MM.1S (cell line): ENCODE data around the gene PIMREG.
A peak's percentile ranks its signal among the peaks of the same experiment; 100 is the strongest.

Experiments used
- DNase-seq: peaks from one replicate; pipeline ENCODE4 v3.0.0-alpha.2; 2015
- H2AFZ ChIP-seq: fragments of 300-600 bp; sonication (generic); 2 replicates; pipeline ENCODE4 v1.6.0; 2016; ENCODE audit warnings: antibody characterized with exemption, low read length
- H3F3A ChIP-seq: fragments of 300-600 bp; sonication (generic); 2 replicates; pipeline ENCODE4 v1.6.1; 2016; ENCODE audit warnings: mild to moderate bottlenecking, antibody characterized with exemption, low read length, moderate library complexity, mixed read lengths; ENCODE audit not compliant: insufficient read depth
- H3K27ac ChIP-seq: fragments of 300-600 bp; sonication (generic); 2 replicates; pipeline ENCODE4 v1.5.1; 2016; ENCODE audit warnings: mild to moderate bottlenecking, low read length
- H3K27me3 ChIP-seq: fragments of 300-600 bp; sonication (generic); replicated peaks from 2 replicates; pipeline ENCODE4 v1.6.0; 2016; ENCODE audit warnings: low read length; ENCODE audit not compliant: insufficient read depth
- H3K36me3 ChIP-seq: fragments of 300-600 bp; sonication (generic); replicated peaks from 2 replicates; pipeline ENCODE4 v1.6.1; 2016; ENCODE audit warnings: mild to moderate bottlenecking, low read length, mixed read lengths; ENCODE audit not compliant: insufficient read depth
- H3K4me1 ChIP-seq: fragments of 300-600 bp; sonication (generic); 2 replicates; pipeline ENCODE4 v1.6.1; 2016; ENCODE audit warnings: low read length, mixed read lengths
- H3K4me2 ChIP-seq: fragments of 300-600 bp; sonication (generic); 2 replicates; pipeline ENCODE4 v1.6.0; 2016; ENCODE audit warnings: low read depth, low read length
- H3K4me3 ChIP-seq: fragments of 300-600 bp; sonication (generic); 2 replicates; pipeline ENCODE4 v1.5.1; 2016; ENCODE audit warnings: low read length, mixed read lengths
- H3K79me2 ChIP-seq: fragments of 300-600 bp; sonication (generic); 2 replicates; pipeline ENCODE4 v1.6.1; 2016; ENCODE audit warnings: mixed run types, low read length, mixed read lengths
- H3K9ac ChIP-seq: fragments of 300-600 bp; sonication (generic); 2 replicates; pipeline ENCODE4 v1.6.1; 2016; ENCODE audit warnings: low read length, mixed read lengths
- H3K9me2 ChIP-seq: fragments of 300-600 bp; sonication (generic); replicated peaks from 2 replicates; pipeline ENCODE4 v1.6.1; 2016; ENCODE audit warnings: mild to moderate bottlenecking, low read length, mixed read lengths; ENCODE audit not compliant: insufficient read depth
- H3K9me3 ChIP-seq: fragments of 300-600 bp; sonication (generic); replicated peaks from 2 replicates; pipeline ENCODE4 v1.6.1; 2016; ENCODE audit warnings: mild to moderate bottlenecking, low read length, mixed read lengths; ENCODE audit not compliant: insufficient read depth
- H4K20me1 ChIP-seq: fragments of 300-600 bp; sonication (generic); 2 replicates; pipeline ENCODE4 v1.6.1; 2016; ENCODE audit warnings: mild to moderate bottlenecking, low read length, moderate library complexity, mixed read lengths; ENCODE audit not compliant: insufficient read depth
- CTCF ChIP-seq: fragments of 300-600 bp; sonication (generic); IDR thresholded peaks from 2 replicates; pipeline ENCODE4 v1.5.1; 2016; ENCODE audit warnings: antibody characterized with exemption, low read length, mixed read lengths
- EZH2 ChIP-seq: fragments of 300-600 bp; sonication (generic); optimal IDR thresholded peaks from 2 replicates; pipeline ENCODE3; 2017; ENCODE audit warnings: low read depth, mild to moderate bottlenecking, antibody characterized with exemption, low read length, mixed read lengths
- EZH2phosphoT487 ChIP-seq: fragments of 300-600 bp; sonication (generic); IDR thresholded peaks from 2 replicates; pipeline ENCODE4 v1.6.1; 2018; ENCODE audit warnings: antibody characterized with exemption, low read length

The PIMREG gene

GRCh38 chr17:6427279-6427781 lies 16.9 kb upstream of the PIMREG start:
- Histone ChIP-seq H3K9me2 (no peaks in the 10 kb centered on the region), H3F3A (peaks cover 7% of the 10 kb centered on the region), H2AFZ (no peak overlapping the region), H3K36me3 (no peaks in the 10 kb centered on the region), H3K27ac (no peak overlapping the region), H3K9me3 (no peaks in the 10 kb centered on the region), H3K4me1 (peaks cover 13% of the 10 kb centered on the region), H4K20me1 (no peaks in the 10 kb centered on the region), H3K4me3 (peak overlapping the region; percentile 19; the same call in 1 of the 2 replicates), H3K9ac (no peak overlapping the region), H3K27me3 (peaks cover 66% of the 10 kb centered on the region), H3K79me2 (no peaks in the 10 kb centered on the region), H3K4me2 (peak overlapping the region; percentile 48)
- peak; percentile 87 for DNase-seq
- no peak for TF ChIP-seq EZH2phosphoT487
- TF ChIP-seq CTCF, result peak; percentile 32

GRCh38 chr17:6428207-6428965 lies 15.9 kb upstream of the PIMREG start:
- no peak overlapping the region for H2AFZ ChIP-seq
- H3K9ac ChIP-seq, result no peak overlapping the region
- H3K79me2 ChIP-seq, result no peaks in the 10 kb centered on the region
- no peaks in the 10 kb centered on the region for H3K9me3 ChIP-seq
- H4K20me1 ChIP-seq, result no peaks in the 10 kb centered on the region
- H3K36me3 ChIP-seq, result no peaks in the 10 kb centered on the region
- H3K27ac ChIP-seq, result no peak overlapping the region
- no peak for DNase-seq
- no peaks in the 10 kb centered on the region for H3K9me2 ChIP-seq
- H3K4me1 ChIP-seq, result peaks cover 13% of the 10 kb centered on the region
- H3K4me2 ChIP-seq, result peak overlapping the region; percentile 48; the same call in 1 of the 2 replicates
- H3K4me3 ChIP-seq, result no peak overlapping the region
- no peak for TF ChIP-seq EZH2
- no peak for TF ChIP-seq CTCF
- no peak for TF ChIP-seq EZH2phosphoT487
- peaks cover 69% of the 10 kb centered on the region for H3K27me3 ChIP-seq
- H3F3A ChIP-seq, result peaks cover 7% of the 10 kb centered on the region

- Histone ChIP-seq H4K20me1 (no peaks in the 10 kb centered on the region), H2AFZ (no peak overlapping the region), H3K4me3 (no peak overlapping the region), H3K27ac (no peak overlapping the region), H3F3A (peaks cover 7% of the 10 kb centered on the region), H3K79me2 (no peaks in the 10 kb centered on the region), H3K36me3 (no peaks in the 10 kb centered on the region), H3K4me1 (peaks cover 13% of the 10 kb centered on the region), H3K9me3 (no peaks in the 10 kb centered on the region), H3K4me2 (no peak overlapping the region), H3K27me3 (peaks cover 66% of the 10 kb centered on the region), H3K9ac (no peak overlapping the region), H3K9me2 (no peaks in the 10 kb centered on the region)
- no peak for DNase-seq
- no peak for TF ChIP-seq CTCF
- TF ChIP-seq EZH2, result no peak
- no peak for TF ChIP-seq EZH2phosphoT487
Observed at GRCh38 chr17:6429266-6429665, 15.0 kb upstream of the PIMREG start.
